ENCODE results near the gene C1orf74.

DNA sequence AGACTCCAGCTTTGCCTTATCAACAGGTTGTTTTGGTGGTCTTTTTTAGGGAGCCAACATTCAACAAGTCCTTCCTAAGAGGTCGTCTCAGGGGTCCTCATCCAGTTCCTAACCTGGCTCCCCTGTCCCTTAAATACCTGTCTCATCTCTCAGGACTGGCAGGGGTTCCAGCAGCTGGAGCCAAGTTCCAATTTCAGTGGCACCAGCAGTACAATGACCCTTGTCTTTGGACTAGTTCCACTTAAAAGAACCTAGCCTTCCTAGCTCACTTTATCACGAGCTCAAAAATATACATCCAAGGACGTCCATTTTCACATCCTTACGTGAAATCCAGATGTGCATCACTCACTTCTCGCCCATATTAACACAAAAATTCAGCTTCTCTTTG, 47.2 kb downstream of the C1orf74 start:
- TF ChIP-seq POLR2A (IDR thresholded peaks at IDR 0.05): no peak
- no peak for TF ChIP-seq CTCF (IDR thresholded peaks at IDR 0.05)
- TF ChIP-seq EP300 (IDR thresholded peaks at IDR 0.05): no peak
